ENCODE measurements around the gene MCM6. TPM values are rescaled to one million over a fixed set of nuclear protein-coding genes. Genes with fewer than 3 reads are reported as not detected.
"Not testable (repeated sequence)": the region's sequence is repeated elsewhere in the genome, so short reads cannot be mapped to it uniquely, and the experiment has no call there.

MCM6 gene
- polyA plus RNA-seq (2013, experiment 1 of 2; ENCODE audit: insufficient read length) = 43.9 TPM
- 45.4 TPM for polyA plus RNA-seq (2013, experiment 2 of 2; ENCODE audit: insufficient read length)

GRCh38 chr2:135876066-135876711, at the start of gene MCM6:
TSS of gene MCM6 (minus strand) at chr2:135876443. CDS start at chr2:135876365, 78 bp downstream.
- peak; percentile 99 for DNase-seq

- peak; percentile 30 for DNase-seq
Measured at GRCh38 chr2:135925571-135925970, 49.3 kb upstream of the MCM6 start.

GRCh38 chr2:135916207-135916606, 40.0 kb upstream of the MCM6 start:
- peak; percentile 25 for DNase-seq

- no peak for DNase-seq
Measured at GRCh38 chr2:135914485-135914884, 38.2 kb upstream of the MCM6 start.

GRCh38 chr2:135913727-135914365, 37.6 kb upstream of the MCM6 start:
- DNase-seq = peak; percentile 34

- peak; percentile 45 for DNase-seq
Measured at GRCh38 chr2:135909976-135910375, 33.7 kb upstream of the MCM6 start.

GRCh38 chr2:135905679-135906078, 29.4 kb upstream of the MCM6 start:
- no peak for DNase-seq

- peak; percentile 27 for DNase-seq
Measured at GRCh38 chr2:135904341-135904989, 28.2 kb upstream of the MCM6 start.

GRCh38 chr2:135903650-135904049, 27.4 kb upstream of the MCM6 start:
- no peak for DNase-seq

- DNase-seq = no peak
Measured at GRCh38 chr2:135899567-135899966, 23.3 kb upstream of the MCM6 start.

- DNase-seq = no peak
Measured at GRCh38 chr2:135898234-135898786, 22.1 kb upstream of the MCM6 start.

- DNase-seq = no peak
Measured at GRCh38 chr2:135894930-135895329, 18.7 kb upstream of the MCM6 start.

GRCh38 chr2:135893374-135893794, 17.1 kb upstream of the MCM6 start:
- no peak for DNase-seq

GRCh38 chr2:135890835-135891234, 14.6 kb upstream of the MCM6 start:
- DNase-seq = no peak

- no peak for DNase-seq
Measured at GRCh38 chr2:135890149-135890548, 13.9 kb upstream of the MCM6 start.

- not testable (repeated sequence) for DNase-seq
Measured at GRCh38 chr2:135888587-135888986, 12.3 kb upstream of the MCM6 start.

GRCh38 chr2:135885709-135886108, 9.5 kb upstream of the MCM6 start:
- no peak for DNase-seq

GRCh38 chr2:135882415-135882814, 6.2 kb upstream of the MCM6 start:
- no peak for DNase-seq

- not testable (repeated sequence) for DNase-seq
Measured at GRCh38 chr2:135876770-135877169, 527 bp upstream of the MCM6 start.

- peak; percentile 66 for DNase-seq
Measured at GRCh38 chr2:135875491-135876065, 665 bp downstream of the MCM6 start.

GRCh38 chr2:135874777-135875365, 1.4 kb downstream of the MCM6 start:
- DNase-seq = no peak

GRCh38 chr2:135870571-135870970, 5.7 kb downstream of the MCM6 start:
- no peak for DNase-seq

- DNase-seq = no peak
Measured at GRCh38 chr2:135863233-135863632, 13.0 kb downstream of the MCM6 start.

Data from fibroblast of skin of abdomen (primary cell).